ENCODE measurements around the gene AGAP1.

Gene AGAP1

DNA sequence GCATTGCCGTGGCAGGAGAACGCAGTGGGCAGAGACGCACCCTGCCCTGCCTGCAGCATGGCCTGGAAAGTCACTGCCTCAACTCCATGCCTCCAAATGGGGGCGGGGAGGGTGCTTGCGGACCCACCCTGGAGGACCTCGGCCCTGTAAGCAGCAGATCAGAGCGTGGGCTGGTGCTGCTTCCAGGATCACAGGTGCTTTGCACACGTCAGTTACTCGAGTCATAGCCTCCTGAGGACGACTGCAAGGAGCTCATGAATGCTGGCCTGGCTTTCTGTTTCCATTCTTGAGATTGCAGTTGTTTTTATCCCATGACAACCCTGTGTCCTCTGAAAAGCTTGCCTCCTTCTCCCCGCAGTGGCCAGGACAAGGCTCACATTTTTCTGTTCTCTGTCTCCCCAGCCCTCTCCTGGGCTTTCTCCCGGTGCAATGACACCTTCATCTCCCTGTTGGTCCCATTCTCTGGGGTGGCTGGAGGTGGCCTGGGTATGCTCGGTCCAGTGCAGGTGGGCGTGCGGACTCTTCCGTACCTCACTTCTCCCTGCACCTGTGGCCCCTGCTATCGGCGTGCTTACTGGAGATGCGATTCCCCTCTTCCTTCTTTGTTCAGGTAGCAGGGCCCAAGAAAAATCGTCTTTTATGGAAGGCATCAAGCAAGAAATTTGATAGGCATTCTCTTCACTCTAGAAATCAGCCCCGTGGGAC lies 466.3 kb downstream of the AGAP1 start:
- DNase-seq, result no peak

DNA sequence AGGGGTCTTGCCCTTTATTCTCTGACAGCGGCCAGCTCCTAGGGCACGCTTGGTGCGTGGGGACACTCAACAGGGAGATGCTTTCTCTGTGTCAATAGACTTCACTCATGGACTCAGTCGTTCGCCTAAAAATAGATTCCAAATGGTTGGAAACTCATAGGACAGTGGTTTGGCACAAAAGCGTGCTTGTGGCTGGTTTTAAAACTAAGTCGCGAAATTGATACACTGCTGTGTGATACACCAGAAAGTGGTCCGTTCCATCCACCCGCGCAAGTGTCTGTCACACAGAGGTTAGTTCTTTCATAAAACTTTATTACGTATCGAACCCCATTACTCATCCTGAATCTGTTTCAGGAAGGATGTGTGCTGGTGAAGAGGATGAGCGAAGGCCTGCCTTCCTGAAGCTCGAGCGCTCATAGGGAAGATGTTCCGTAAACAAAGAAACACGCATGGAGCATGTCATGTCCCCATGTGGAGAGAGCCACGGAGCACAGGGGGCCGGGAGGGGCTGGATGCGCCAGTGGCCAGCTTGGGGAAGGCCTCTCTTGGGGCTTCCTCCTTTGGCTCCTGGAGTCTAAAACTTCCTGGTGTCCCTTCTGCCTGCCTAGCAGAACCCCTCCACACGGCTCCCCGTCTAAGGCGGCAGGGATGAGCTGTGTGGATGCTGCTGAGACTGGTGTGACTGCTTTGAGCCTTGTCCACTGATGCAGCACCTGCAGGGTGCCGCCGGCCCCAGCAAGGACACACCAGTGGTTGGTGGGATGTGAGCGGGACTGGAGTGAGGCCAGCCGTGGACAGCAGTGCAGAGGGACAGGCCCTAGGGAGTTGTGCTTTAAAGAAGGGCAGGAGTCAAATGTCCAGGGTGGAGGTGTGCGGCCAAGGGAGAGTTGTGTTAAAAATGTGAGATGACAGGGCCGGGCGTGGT lies 467.1 kb downstream of the AGAP1 start:
- no peak for DNase-seq

DNA sequence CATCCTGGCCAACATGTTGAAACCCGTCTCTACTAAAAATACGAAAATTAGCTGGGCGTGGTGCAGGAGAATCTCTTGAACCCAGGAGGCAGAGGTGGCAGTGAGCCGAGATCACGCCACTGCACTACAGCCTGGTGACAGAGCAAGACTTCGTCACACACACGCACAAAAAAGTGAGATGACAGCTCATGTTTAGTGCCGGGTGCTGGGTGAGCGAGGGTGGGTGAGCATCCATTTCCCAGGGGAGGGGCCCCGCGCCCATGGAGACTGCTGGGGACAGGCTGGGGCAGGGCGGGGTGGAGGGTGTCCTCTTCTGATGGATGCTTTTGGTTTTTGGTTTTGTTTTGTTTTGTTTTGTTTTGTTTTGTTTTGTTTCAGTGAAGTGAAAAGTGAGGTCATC lies 467.9 kb downstream of the AGAP1 start:
- DNase-seq, result no peak

DNA sequence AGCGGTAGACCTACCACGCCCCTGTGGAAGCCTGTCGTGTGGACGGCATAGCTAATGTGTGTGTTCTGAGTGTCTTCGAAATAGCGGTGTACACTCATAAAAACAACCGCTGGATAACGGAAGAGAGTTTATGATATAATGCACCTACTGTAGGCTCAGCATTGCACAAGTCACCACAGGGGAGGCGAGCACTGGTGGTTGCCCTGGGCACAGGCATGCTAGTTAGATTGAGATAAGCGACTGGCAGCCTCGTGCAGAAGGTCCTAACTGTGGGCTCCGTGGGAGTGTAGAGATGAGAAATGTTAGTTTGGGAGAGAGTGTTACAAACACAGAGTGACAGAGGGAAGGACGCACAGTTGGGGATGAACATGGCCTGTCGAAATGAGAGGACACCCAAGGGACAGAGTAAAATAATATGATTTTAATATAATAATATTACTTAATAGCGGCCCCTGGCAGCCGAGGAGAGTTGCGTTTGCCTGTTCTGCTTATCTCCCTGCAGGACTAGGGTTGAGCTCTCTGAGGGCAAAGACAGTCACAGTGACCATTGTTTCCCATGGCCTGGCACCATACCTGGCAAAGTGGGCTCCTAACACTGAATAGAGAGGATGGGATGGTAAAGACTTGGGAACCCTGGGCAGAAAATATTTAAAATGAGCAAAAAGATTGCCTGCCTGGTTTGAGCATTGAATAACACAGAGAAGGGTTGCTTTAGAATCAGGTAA lies 470.2 kb downstream of the AGAP1 start:
- no peak for DNase-seq

DNA sequence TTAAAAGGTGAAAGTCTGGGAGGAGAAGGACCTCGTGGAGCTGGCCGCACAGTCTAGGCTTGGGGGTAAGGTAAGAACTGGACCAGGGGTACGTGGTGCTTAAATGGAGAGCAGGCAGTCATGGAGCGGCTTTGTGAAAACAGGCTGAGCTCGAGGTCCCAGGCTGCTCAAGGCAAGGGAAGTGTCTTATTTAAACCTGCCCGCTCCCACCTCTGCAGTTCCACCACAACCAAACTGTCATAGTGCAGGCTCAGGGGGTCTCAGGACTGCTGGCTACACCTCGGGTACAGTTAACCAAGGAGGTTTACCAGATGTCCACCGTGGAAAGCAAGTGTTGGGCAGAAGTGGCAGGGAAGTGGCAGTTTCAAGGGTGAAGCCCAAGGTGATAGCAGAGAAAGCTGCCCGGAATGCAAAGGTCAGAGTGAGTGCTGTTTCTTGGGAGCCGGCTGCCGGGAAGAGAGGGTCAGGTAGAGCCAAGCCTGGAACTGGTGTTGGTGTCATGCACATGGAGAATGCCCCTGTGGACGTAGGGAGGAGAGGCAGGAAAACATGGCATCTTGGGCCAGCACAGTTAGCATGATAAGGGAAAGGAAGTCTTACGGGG lies 471.0 kb downstream of the AGAP1 start:
- no peak for DNase-seq

DNA sequence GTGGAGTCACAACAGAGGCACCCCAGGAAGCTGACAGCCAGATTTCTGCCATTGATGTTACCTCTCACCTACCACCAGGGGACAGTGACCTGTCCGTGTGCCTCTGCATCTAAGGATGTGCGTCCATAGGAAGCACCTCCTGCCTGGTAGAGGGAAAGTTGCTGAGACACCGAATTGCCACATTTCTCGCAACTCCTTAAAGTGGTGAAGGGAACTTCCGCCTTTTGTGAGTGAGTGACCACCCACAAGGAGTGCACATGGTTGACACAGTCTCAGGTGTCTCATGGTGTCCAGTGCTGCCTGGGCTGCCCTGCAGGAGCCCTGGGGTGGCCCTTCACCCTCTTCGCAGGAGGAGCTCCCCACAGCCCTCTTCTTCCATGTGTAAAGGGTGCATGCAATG lies 472.6 kb downstream of the AGAP1 start:
- no peak for DNase-seq

DNA sequence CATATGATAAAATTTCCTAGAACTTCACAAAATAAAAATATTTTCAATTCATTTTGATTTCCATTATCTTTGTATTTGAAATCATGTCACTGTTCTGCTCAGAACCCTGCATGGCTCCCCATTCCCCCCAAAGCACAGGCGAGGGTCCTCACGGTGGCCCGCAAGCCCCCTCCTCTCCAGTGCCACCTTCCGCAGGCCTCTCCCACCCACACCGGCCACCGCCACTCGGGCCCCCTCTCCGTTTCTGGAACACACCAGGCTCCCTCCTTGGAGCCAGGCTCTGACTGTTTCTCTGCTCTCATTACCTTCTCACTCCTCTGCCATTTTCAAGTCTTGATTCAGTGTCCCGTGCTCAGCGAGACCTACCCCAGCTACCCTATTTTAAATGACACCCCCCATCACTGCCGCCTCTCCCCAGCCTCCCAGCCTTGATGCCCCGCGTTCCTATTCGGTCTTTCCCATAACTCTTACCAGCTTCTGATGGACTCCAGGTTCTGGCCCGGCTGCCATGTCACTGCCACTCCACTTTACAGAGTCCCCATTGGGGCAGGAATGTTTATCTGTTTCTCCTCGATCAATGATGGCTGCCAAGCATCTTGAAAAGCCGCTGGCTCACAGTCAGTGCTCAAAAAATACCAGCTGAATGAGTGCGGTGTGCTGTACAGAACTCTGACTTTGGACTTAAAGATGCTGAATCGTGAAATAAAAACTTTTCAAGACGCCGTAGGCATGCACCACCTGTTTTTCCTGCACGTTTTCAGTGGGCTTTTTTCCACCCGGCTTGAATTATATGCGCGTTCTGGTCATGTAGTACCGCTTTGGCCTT lies 473.3 kb downstream of the AGAP1 start:
- DNase-seq, result no peak

DNA sequence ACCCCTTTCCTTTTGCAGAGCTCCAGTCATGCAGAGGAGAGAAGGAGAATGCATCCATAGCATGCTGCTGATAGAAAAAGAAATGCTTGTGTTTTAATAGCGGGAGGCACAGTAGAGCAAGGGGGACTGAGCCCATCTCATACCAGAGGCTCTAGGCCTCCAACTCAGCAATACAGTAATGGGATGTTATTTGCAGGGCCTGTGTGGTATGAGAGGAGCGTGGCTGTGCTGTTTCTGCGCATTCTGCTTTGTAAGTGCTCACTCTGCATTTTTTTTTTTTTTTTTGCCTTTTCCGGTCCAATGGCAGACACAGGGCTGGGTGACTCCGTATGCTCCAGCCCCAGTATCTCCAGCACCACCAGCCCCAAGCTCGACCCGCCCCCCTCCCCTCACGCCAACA lies 474.3 kb downstream of the AGAP1 start:
- DNase-seq, result no peak

DNA sequence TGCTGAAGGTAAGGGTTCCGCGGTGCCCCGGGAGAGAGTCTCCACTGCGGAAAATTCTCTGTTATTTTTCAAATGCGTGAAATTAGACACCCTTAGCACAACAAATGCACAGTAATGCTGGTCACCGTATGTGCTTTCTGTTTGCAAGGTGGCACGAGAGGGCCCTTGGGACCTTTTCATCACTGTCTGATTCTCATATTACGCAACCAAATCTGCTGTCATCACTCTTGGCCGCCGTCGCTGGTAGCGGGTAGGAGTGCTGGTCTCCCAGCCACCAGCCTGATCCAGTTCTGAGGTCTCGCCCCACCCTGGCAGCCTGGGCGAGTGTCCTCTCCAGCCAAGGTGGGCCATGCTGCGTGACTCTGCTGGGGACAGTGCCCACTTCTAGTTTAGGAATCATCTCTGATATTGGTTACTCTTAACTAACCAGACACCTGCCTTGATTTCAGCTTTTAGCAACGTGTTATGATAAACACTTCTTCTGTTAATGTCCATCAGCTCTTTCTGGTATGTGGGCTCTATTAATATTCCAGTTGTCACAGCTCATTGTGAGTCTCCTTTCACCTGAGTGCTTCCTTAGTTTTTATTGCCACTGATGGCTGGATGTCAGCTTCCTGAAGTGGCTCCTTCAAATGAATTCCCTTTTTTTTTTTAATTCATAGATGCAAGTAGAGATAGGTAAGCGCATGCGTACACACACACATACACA lies 474.9 kb downstream of the AGAP1 start:
- no peak for DNase-seq

DNA sequence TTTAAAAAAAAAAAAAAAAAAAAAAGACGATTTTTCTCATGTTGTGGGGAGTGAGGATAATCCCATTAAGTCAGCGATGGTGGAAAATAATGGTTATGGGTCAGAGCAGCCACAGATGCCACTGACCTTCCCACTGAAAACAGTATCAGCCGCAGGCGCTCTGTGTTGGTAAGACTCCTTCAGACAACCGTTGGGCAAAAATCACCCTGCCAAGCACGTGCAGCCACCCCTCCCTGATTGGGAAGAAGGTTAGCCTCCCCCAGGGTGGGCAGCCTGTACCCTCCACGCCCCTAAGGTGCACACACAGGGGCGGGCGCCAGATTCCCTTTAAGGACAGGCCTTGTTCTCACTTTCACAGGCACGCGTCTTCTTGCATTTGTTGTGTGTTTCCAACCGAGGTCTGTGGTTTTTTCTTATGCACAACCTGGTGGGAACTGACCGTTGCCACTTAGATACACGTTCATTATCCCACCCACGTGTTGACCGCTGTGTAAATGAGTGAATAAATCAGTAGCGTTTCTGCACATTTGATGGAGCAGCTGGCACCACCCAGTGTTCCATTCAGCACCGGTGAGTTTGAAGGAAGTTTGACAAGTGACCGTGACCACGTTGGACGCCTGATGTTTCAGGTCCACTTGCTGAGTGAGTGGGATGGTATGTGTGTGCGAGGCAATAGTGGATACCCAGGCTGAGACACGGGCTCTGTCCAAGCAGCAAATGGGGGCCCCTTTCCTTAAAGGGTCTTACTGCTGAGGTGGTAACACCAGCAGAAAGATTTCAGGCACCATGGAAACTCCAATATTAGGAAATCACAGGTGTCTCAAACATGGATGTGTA lies 476.6 kb downstream of the AGAP1 start:
- no peak for DNase-seq

DNA sequence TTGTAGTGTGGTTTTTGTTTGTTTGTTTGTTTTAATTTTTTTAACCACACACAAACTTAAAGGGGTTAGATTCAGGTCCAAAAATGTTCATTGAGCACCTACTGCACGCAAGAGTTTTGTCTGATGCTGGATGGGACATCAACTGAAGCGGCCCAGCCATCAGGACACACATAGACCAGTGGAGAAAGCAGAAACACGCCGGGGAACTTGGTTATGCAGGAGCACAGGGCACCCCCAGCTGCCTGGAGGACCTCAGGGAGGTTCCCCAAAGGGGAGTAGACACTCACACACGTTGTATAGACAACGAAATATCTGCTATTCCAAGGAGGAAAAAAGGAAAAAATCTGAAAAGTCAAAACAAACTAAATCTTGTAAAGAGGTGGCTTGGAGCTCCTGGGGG lies 482.7 kb downstream of the AGAP1 start:
- no peak for DNase-seq

DNA sequence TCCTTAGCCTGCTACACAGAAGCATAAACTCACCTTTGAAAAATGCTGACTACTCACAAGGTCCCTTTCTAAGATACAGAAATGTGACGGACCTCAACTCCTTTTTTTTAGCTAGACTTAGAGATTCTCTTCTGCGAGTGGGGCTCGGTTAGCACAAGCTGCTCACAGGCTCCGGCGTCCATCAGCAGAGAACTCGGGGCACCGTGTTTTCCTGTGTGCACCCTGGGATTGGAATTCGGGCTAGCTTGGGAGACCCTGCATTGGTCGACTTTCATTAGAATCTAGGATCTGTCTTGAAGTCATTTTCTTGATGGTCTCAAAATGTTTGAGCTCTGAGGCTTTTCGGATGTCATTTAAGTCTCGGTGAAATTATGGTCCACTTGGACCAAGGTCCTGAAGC lies 483.1 kb downstream of the AGAP1 start:
- DNase-seq, result no peak

DNA sequence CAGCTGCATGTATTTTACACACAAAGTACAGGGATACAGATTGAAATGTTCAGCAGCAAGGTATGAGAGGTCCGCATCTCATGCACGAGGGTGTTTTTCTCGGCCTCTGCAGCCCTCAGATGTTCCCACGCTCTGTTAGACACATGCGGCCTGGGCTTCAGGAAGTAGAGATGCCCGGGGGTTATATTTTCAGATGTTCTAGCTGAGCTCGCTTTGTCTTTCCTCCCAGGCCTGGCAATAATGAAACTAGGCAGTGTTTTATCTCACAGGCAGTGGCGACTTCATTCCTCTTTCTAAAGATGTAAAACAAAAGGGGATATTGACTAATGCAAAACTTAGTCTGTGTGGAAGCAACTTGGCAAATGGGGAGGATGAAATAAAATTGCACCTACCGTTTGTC lies 483.6 kb downstream of the AGAP1 start:
- DNase-seq, result no peak

DNA sequence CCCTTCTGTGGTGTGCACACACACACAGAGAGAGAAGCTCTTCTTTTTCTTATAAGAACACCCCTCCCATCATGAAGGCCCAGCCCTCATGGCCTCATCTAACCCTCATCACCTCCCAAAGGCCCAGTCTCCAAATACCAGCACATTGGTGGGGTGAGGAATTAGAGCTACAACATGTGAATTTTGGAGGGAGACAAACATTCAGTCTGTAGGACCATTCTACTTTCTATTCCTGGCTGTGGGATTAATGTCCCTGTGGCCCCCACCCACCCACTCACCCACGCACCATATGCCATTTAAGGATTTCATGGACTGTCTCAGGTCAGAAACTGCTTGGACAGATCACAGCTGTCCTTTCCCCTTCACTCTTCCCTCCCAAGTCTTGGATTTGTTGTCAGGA lies 484.2 kb downstream of the AGAP1 start:
- no peak for DNase-seq

DNA sequence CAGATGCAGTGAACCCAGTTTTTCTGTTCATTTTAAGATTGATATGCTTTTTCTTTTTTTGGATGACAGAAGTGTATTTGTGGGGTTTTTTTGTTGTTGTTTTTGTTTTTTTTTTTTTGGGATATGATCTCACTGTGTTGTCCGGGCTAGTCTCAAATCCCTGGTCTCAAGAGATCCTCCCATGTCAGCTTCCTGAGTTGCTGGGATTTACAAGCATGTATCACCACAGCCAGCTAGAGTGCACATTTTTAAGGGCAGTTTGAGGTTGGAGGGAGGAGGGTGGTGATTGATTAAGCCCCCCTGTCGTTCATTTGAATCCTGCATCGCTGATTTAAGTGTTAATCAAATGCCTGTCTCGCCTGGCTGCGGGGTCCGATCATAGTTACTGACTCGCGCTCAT lies 485.2 kb downstream of the AGAP1 start:
- no peak for DNase-seq

DNA sequence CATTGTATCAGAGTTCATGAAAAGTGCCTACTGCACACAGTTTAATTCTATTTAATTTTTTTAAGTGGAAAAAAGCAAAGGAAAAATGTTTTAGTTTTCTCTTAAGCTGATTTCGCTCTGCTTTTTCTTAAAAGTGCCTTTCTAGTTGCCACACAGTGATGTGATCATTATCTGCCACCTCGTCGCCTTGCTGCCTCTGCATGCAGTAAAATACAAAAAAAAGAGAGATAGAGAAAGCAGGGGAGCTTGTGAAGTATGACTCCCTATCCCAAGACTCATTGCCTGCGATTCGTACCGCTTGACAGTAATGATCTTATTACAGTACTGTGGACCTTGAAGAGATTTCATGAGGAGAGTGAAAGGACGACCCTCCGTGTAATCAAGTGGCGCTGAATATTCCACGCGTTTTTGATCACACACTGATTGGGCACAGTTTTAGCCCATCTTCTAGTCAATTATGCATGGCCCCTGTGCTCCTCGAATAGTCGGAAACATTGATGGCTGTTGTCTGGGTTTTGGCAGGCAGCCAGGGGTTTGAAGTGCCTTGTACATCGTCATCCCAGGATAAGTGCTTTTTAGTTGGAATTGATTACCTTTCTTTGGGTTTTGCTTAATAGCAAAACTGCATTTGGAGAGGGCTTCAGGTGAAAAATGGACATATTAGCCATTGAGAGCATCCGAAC lies 486.1 kb downstream of the AGAP1 start:
- no peak for DNase-seq

DNA sequence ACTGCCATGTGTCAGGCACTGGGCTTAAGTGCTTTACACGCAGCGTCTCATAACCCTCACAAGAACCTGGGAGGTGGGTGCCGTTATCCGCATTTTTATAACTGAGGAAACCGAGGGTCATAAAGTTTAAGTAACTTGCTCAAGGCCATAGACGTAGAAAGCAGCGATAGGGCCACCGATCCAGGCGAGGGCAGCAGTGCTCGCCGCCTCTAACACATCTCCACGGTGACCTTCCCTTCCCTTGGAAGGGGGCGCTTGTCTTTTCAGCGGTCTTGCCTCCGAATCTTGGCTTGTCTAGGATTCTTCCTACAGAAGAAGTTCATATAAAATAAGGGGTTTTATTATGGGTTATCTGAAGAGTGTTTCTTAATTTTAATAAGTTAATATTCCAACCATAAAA lies 487.8 kb downstream of the AGAP1 start:
- no peak for DNase-seq

DNA sequence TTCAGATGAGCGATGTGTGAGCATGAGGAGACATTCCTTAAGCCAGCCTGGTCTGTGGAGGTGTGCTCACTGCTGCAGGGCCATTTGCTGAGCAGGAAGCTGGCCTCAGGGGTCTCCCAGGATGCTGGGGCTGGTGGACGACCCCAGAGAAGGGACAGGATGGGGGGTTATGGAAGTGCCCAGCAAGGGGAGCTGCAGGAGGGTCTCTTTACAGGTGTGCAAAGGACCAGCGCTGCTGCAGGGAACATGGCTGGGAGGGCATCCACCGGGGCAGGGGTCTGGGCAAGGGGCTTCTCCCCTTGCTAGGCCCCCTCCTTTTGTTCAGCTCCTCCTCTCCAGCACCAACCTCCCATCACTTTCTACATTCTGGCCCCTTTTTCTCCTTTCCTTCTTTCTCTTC lies 489.2 kb downstream of the AGAP1 start:
- no peak for DNase-seq

DNA sequence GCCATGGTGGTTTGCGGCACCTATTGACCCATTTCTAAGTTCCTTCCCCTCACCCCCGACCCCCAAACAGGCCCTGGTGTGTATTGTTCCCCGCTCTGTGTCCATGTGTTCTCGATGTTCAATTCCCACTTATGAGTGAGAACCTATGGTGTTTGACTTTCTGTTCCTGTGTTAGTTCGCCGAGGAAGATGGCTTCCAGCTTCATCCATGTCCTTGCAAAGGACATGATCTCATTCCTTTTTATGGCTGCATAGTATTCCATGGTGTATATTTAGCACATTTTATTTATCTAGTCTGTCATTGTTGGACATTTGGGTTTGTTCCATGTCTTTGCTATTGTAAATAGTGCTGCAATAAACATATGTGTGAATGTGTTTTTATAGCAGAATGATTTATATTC lies 490.7 kb downstream of the AGAP1 start:
- DNase-seq, result no peak

DNA sequence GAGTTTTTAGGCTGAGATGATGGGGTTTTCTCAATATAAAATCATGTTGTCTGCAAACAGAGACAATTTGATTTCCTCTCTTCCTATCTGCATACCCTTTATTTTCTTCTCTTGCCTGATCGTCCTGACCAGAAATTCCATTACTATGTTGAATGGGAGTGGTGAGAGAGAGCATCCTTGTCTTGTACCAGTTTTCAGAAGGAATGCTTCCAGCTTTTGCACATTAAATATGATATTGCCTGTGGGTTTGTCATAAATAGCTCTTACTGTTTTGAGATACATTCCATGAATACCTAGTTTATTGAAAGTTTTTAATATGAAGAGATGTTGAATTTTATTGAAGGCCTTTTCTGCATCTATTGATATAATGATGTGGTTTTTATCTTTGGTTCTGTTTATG lies 492.5 kb downstream of the AGAP1 start:
- DNase-seq, result no peak

All from Kasumi-1 (cell line).